WTC11 (cell line): ENCODE measurements around the gene TIMM21. TPM values are rescaled to one million over a fixed set of nuclear protein-coding genes. Genes with fewer than 3 reads are reported as not detected.

Experiments used
- ATAC-seq: fragments of 200-7000 bp; cut with Tn5 transposase; 2 replicates; pipeline ENCODE4 v1.10.0; 2021; ENCODE audit warnings: mild to moderate bottlenecking, moderate library complexity
- CTCF ChIA-PET: fragments of 300-600 bp; sonication (Branson Sonifier 250); formaldehyde crosslinking; loops from one replicate; lab custom pipeline; 2021; ENCODE audit warnings: antibody characterized with exemption; lab: Charles Lee
- POLR2A ChIA-PET: fragments of 350-600 bp; sonication (Branson Sonifier 250); formaldehyde crosslinking; loops from one replicate; lab custom pipeline; 2021; ENCODE audit warnings: antibody characterized with exemption; lab: Charles Lee
- DNase-seq: peaks from one replicate; pipeline ENCODE4 v3.0.0; 2021; ENCODE audit warnings: low spot score
- H3K27ac Mint-ChIP-seq: 2 replicates; pipeline ENCODE4 v1.8.0; 2021; ENCODE audit warnings: mixed read lengths
- H3K27me3 Mint-ChIP-seq: 2 replicates; pipeline ENCODE4 v1.8.0; 2021; ENCODE audit warnings: low read depth, mild to moderate bottlenecking, moderate library complexity, mixed read lengths
- H3K36me3 Mint-ChIP-seq: 2 replicates; pipeline ENCODE4 v1.8.0; 2021; ENCODE audit warnings: mixed read lengths
- H3K4me1 Mint-ChIP-seq: 2 replicates; pipeline ENCODE4 v1.8.0; 2022; ENCODE audit warnings: mixed read lengths
- H3K4me3 Mint-ChIP-seq: 2 replicates; pipeline ENCODE4 v1.8.0; 2021; ENCODE audit warnings: mild to moderate bottlenecking, moderate library complexity, mixed read lengths
- H3K9me3 Mint-ChIP-seq: 2 replicates; pipeline ENCODE4 v1.8.0; 2021; ENCODE audit warnings: mixed read lengths
- FOXK1 ChIP-seq: sonication (generic); formaldehyde crosslinking; IDR thresholded peaks from 2 replicates; pipeline ENCODE4 v1.8.0; 2022; ENCODE audit warnings: mild to moderate bottlenecking, moderate library complexity, missing genetic modification reagents
- IRF2 ChIP-seq: sonication (generic); formaldehyde crosslinking; IDR thresholded peaks from 2 replicates; pipeline ENCODE4 v1.8.0; 2022; ENCODE audit warnings: low read depth, missing genetic modification reagents, borderline replicate concordance
- JUN ChIP-seq: sonication (generic); formaldehyde crosslinking; IDR thresholded peaks from 2 replicates; pipeline ENCODE4 v1.8.0; 2023; ENCODE audit warnings: mild to moderate bottlenecking, missing genetic modification reagents
- KAT7 ChIP-seq: sonication (generic); formaldehyde crosslinking; IDR thresholded peaks from 2 replicates; pipeline ENCODE4 v1.8.1; 2023; ENCODE audit warnings: missing genetic modification reagents, mild to moderate bottlenecking, borderline replicate concordance
- MXD4 ChIP-seq: fragments of 250-450 bp; sonication (Bioruptor Pico); IDR thresholded peaks from 2 replicates; pipeline ENCODE4 v1.8.0; 2021; ENCODE audit warnings: mild to moderate bottlenecking, moderate library complexity, borderline replicate concordance
- MYBL2 ChIP-seq: sonication (generic); formaldehyde crosslinking; IDR thresholded peaks from 2 replicates; pipeline ENCODE4 v1.8.1; 2023; ENCODE audit warnings: mild to moderate bottlenecking, moderate library complexity, missing genetic modification reagents
- NFYB ChIP-seq: sonication (generic); formaldehyde crosslinking; conservative IDR thresholded peaks from 2 replicates; pipeline ENCODE4 v1.8.0; 2022; ENCODE audit warnings: low read depth, missing genetic modification reagents
- NR3C1 ChIP-seq: sonication (generic); formaldehyde crosslinking; conservative IDR thresholded peaks from 2 replicates; pipeline ENCODE4 v1.8.1; 2023; ENCODE audit warnings: low read depth, mild to moderate bottlenecking, missing genetic modification reagents
- PRRX2 ChIP-seq: fragments of 250-450 bp; sonication (Bioruptor Pico); IDR thresholded peaks from 2 replicates; pipeline ENCODE4 v1.8.0; 2021; ENCODE audit warnings: mild to moderate bottlenecking
- RELA ChIP-seq: sonication (generic); formaldehyde crosslinking; IDR thresholded peaks from 2 replicates; pipeline ENCODE4 v1.8.1; 2022; ENCODE audit warnings: missing genetic modification reagents, mild to moderate bottlenecking, borderline replicate concordance
- SMAD4 ChIP-seq: sonication (generic); formaldehyde crosslinking; IDR thresholded peaks from 2 replicates; pipeline ENCODE4 v1.8.0; 2022; ENCODE audit warnings: mild to moderate bottlenecking, missing genetic modification reagents
- SOX15 ChIP-seq: fragments of 250-450 bp; sonication (Bioruptor Pico); IDR thresholded peaks from 2 replicates; pipeline ENCODE4 v1.9.0; 2021; ENCODE audit warnings: mild to moderate bottlenecking
- ZNF232 ChIP-seq: sonication (generic); formaldehyde crosslinking; IDR thresholded peaks from 2 replicates; pipeline ENCODE4 v1.8.0; 2022; ENCODE audit warnings: mild to moderate bottlenecking, missing genetic modification reagents
- ZNF317 ChIP-seq: sonication (generic); formaldehyde crosslinking; IDR thresholded peaks from 2 replicates; pipeline ENCODE4 v1.8.1; 2023; ENCODE audit warnings: low read depth, mild to moderate bottlenecking, moderate library complexity, missing genetic modification reagents, borderline replicate concordance
- total RNA-seq: library from RNA; stranded (reverse); gene quantifications from 3 replicates; pipeline ENCODE4 v1.2.3, GENCODE V29; 2021
- TF ChIP-seq, protein P1 (sequence below): sonication (generic); formaldehyde crosslinking; IDR thresholded peaks from 2 replicates; pipeline ENCODE4 v1.8.0; 2022; ENCODE audit warnings: missing genetic modification reagents
- TF ChIP-seq, protein P2 (sequence below): sonication (generic); formaldehyde crosslinking; IDR thresholded peaks from 2 replicates; pipeline ENCODE4 v1.8.0; 2022; ENCODE audit warnings: mild to moderate bottlenecking, missing genetic modification reagents
- TF ChIP-seq, protein P3 (sequence below): fragments of 250-450 bp; sonication (Bioruptor Pico); IDR thresholded peaks from 2 replicates; pipeline ENCODE4 v1.9.0; 2021; ENCODE audit warnings: moderate library complexity, mild to moderate bottlenecking, inconsistent platforms, borderline replicate concordance
- TF ChIP-seq, protein P4 (sequence below): sonication (generic); formaldehyde crosslinking; IDR thresholded peaks from 2 replicates; pipeline ENCODE4 v1.8.1; 2023; ENCODE audit warnings: mild to moderate bottlenecking, missing genetic modification reagents
- TF ChIP-seq, protein P5 (sequence below): sonication (generic); formaldehyde crosslinking; IDR thresholded peaks from 2 replicates; pipeline ENCODE4 v1.8.1; 2022; ENCODE audit warnings: mild to moderate bottlenecking, missing genetic modification reagents, moderate library complexity, borderline replicate concordance
- TF ChIP-seq, protein P6 (sequence below): fragments of 250-450 bp; sonication (Bioruptor Pico); IDR thresholded peaks from 2 replicates; pipeline ENCODE4 v1.9.0; 2021; ENCODE audit warnings: mild to moderate bottlenecking
- TF ChIP-seq, protein P7 (sequence below): sonication (generic); formaldehyde crosslinking; IDR thresholded peaks from 2 replicates; pipeline ENCODE4 v1.8.1; 2022; ENCODE audit warnings: mild to moderate bottlenecking, moderate library complexity, missing genetic modification reagents

The TIMM21 gene
- total RNA-seq, 1 experiment from 2014 or later = 47.7 TPM

DNA sequence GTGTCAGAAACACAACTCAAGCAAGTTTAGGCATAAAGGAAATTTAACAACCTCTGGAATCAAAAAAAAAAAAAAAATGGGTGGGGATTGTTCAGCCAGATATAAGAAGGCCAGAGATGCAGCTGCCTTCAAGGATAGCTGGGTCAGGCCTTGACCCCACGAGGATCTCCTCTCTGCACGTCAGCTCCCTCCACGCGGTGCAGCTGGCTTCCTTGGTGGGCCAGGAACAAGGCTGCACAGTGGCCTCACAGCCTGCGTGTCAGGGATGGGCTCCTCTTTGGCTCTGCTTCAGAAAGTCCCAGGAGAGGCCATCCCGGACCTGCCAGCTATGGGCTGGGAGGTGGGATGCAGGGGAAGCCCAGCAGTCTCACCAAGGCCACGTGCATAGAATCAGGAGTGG is 55.5 kb downstream of the TIMM21 start (continued):
- TF ChIP-seq, protein P1, sequence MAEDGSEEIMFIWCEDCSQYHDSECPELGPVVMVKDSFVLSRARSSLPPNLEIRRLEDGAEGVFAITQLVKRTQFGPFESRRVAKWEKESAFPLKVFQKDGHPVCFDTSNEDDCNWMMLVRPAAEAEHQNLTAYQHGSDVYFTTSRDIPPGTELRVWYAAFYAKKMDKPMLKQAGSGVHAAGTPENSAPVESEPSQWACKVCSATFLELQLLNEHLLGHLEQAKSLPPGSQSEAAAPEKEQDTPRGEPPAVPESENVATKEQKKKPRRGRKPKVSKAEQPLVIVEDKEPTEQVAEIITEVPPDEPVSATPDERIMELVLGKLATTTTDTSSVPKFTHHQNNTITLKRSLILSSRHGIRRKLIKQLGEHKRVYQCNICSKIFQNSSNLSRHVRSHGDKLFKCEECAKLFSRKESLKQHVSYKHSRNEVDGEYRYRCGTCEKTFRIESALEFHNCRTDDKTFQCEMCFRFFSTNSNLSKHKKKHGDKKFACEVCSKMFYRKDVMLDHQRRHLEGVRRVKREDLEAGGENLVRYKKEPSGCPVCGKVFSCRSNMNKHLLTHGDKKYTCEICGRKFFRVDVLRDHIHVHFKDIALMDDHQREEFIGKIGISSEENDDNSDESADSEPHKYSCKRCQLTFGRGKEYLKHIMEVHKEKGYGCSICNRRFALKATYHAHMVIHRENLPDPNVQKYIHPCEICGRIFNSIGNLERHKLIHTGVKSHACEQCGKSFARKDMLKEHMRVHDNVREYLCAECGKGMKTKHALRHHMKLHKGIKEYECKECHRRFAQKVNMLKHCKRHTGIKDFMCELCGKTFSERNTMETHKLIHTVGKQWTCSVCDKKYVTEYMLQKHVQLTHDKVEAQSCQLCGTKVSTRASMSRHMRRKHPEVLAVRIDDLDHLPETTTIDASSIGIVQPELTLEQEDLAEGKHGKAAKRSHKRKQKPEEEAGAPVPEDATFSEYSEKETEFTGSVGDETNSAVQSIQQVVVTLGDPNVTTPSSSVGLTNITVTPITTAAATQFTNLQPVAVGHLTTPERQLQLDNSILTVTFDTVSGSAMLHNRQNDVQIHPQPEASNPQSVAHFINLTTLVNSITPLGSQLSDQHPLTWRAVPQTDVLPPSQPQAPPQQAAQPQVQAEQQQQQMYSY (CRISPR knock-in tag) = no peak
- no peak for TF ChIP-seq KAT7 (CRISPR knock-in tag)
- TF ChIP-seq, all 79 proteins: peak for 0

DNA sequence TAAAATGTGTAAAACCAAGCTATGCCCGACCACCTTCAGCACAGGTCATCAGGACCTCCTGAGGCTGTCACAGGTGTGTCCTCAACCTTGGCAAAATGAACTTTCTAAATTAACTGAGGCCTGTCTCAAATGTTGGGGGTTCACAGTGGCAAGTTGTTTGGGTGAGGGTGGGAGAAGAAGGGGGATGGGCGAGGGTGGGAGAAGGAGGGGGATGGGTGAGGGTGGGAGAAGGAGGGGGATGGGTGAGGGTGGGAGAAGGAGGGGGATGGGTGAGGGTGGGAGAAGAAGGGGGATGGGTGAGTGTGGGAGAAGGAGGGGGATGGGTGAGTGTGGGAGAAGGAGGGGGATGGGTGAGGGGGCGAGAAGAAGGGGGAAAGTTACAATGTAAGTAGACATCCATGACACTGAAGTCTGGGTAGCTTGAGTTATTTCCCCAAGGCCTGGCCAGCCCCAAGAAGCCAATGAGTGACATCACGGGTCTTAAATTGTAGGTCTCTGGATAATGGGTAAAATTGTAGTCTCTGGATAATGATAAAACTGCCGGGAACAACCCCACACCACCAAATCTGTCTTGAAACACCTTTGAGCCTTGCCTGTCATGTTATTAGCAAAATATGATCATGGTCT is 56.3 kb downstream of the TIMM21 start:
- Mint-ChIP-seq H3K27ac (no peak overlapping the region), H3K36me3 (peaks cover 9% of the 10 kb centered on the region), H3K4me3 (no peak overlapping the region), H3K4me1 (peaks cover 3% of the 10 kb centered on the region), H3K9me3 (no peaks in the 10 kb centered on the region), H3K27me3 (no peaks in the 10 kb centered on the region)
- CTCF ChIA-PET = no interaction called here
- no peak for DNase-seq
- POLR2A ChIA-PET = interaction anchor here (0.6 kb wide), 1 partner anchor 261 kb away, joined by 3 read pairs; no protein-coding TSS in a partner anchor
- ATAC-seq = no peak
- TF ChIP-seq JUN (CRISPR knock-in tag) = no peak
- no peak for TF ChIP-seq NR3C1 (CRISPR knock-in tag)
- TF ChIP-seq, protein P2, sequence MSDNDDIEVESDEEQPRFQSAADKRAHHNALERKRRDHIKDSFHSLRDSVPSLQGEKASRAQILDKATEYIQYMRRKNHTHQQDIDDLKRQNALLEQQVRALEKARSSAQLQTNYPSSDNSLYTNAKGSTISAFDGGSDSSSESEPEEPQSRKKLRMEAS = no peak
- no peak for TF ChIP-seq MYBL2
- TF ChIP-seq SMAD4 (CRISPR knock-in tag) = no peak
- TF ChIP-seq, protein P3, sequence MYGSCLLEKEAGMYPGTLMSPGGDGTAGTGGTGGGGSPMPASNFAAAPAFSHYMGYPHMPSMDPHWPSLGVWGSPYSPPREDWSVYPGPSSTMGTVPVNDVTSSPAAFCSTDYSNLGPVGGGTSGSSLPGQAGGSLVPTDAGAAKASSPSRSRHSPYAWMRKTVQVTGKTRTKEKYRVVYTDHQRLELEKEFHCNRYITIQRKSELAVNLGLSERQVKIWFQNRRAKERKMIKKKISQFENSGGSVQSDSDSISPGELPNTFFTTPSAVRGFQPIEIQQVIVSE (CRISPR knock-in tag) = no peak
- TF ChIP-seq FOXK1 (CRISPR knock-in tag) = no peak
- TF ChIP-seq, protein P4, sequence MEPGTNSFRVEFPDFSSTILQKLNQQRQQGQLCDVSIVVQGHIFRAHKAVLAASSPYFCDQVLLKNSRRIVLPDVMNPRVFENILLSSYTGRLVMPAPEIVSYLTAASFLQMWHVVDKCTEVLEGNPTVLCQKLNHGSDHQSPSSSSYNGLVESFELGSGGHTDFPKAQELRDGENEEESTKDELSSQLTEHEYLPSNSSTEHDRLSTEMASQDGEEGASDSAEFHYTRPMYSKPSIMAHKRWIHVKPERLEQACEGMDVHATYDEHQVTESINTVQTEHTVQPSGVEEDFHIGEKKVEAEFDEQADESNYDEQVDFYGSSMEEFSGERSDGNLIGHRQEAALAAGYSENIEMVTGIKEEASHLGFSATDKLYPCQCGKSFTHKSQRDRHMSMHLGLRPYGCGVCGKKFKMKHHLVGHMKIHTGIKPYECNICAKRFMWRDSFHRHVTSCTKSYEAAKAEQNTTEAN = no peak
- TF ChIP-seq, protein P5, sequence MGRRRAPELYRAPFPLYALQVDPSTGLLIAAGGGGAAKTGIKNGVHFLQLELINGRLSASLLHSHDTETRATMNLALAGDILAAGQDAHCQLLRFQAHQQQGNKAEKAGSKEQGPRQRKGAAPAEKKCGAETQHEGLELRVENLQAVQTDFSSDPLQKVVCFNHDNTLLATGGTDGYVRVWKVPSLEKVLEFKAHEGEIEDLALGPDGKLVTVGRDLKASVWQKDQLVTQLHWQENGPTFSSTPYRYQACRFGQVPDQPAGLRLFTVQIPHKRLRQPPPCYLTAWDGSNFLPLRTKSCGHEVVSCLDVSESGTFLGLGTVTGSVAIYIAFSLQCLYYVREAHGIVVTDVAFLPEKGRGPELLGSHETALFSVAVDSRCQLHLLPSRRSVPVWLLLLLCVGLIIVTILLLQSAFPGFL (CRISPR knock-in tag) = no peak
- TF ChIP-seq NFYB (CRISPR knock-in tag) = no peak
- TF ChIP-seq, protein P6, sequence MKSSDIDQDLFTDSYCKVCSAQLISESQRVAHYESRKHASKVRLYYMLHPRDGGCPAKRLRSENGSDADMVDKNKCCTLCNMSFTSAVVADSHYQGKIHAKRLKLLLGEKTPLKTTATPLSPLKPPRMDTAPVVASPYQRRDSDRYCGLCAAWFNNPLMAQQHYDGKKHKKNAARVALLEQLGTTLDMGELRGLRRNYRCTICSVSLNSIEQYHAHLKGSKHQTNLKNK = no peak
- no peak for TF ChIP-seq SOX15 (CRISPR knock-in tag)
- no peak for TF ChIP-seq IRF2 (CRISPR knock-in tag)
- TF ChIP-seq RELA (CRISPR knock-in tag) = no peak
- TF ChIP-seq, protein P1 (CRISPR knock-in tag) = no peak
- TF ChIP-seq, protein P7, sequence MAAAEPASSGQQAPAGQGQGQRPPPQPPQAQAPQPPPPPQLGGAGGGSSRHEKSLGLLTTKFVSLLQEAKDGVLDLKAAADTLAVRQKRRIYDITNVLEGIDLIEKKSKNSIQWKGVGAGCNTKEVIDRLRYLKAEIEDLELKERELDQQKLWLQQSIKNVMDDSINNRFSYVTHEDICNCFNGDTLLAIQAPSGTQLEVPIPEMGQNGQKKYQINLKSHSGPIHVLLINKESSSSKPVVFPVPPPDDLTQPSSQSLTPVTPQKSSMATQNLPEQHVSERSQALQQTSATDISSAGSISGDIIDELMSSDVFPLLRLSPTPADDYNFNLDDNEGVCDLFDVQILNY (CRISPR knock-in tag) = no peak
- no peak for TF ChIP-seq MXD4 (CRISPR knock-in tag)
- no peak for TF ChIP-seq PRRX2 (CRISPR knock-in tag)
- TF ChIP-seq ZNF317 = no peak
- TF ChIP-seq ZNF232 = no peak
